GM10266 (cell line): ENCODE measurements around the gene JUND.

Experiments used
- DNase-seq: peaks from one replicate; pipeline ENCODE4 v3.0.0; 2012; ENCODE audit errors: extremely low spot score
- CTCF ChIP-seq: IDR thresholded peaks from 2 replicates; pipeline ENCODE4 v1.5.1; 2012; ENCODE audit warnings: mild to moderate bottlenecking, low read depth; ENCODE audit not compliant: control insufficient read depth, insufficient read depth; ENCODE audit errors: missing control alignments

JUND gene

GRCh38 chr19:18292810-18293641 lies 11.6 kb upstream of the JUND start:
- peak; percentile 76 for DNase-seq

DNA sequence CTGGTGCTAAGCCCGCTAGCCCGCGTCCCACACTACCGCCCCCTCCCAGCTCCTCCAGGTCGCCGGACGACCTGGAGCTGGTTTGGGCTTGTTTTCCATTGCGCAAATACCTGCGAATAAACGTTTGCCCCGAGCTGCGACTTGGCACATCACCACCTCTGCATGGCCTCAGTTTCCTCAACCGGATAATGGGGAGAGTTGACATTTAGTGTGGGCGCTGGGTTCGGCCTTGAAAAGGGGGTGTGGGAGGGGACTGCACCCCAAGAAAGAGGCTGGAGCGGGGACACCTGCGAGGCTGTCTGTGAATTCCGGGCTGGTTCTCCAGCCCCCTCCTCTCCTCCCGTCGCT lies 11.0 kb upstream of the JUND start:
- DNase-seq = no peak
- no peak for TF ChIP-seq CTCF

More at GRCh38 chr19:18292810-18293641, 11.6 kb upstream of the JUND start:
- TF ChIP-seq CTCF = no peak

- TF ChIP-seq CTCF = no peak
- DNase-seq = peak; percentile 95
Measured at GRCh38 chr19:18291590-18292461, 10.4 kb upstream of the JUND start.

DNA sequence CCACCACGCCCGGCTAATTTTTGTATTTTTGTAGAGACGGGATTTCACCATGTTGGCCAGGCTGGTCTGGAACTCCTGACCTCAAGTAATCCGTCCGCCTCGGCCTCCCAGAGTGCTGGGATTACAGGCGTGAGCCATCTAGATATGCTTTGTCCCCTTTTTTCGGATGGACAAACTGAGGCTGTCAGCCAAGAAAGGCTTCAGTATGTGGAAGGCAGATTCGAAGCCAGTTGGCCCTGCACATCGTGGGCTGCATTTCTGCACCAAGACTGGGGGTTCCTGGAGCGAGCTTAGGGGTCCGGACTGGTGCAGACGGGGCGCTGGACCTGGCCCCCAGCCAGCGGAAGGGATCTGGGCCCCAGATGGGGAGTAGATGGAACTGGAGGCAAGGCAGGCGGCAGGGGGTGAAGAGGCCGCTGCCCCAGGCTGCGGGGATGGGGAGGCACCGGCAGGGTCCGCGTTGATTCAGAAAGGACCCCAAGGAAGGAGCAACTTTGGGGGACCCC lies 9.7 kb upstream of the JUND start:
- no peak for DNase-seq

GRCh38 chr19:18290302-18291018 lies 9.0 kb upstream of the JUND start:
- DNase-seq = peak; percentile 89
- TF ChIP-seq CTCF = no peak

More for the DNA sequence above, 9.7 kb upstream of the JUND start:
- TF ChIP-seq CTCF = no peak

- no peak for DNase-seq
- TF ChIP-seq CTCF = no peak
Measured at GRCh38 chr19:18289471-18290301, 8.3 kb upstream of the JUND start.
